ENCODE measurements around the gene TMTC1. TPM values are rescaled to one million over a fixed set of nuclear protein-coding genes. Genes with fewer than 3 reads are reported as not detected.
"Not testable (repeated sequence)": the region's sequence is repeated elsewhere in the genome, so short reads cannot be mapped to it uniquely, and the experiment has no call there.

The TMTC1 gene
- total RNA-seq, 1 donor from 2014 or later = 16.1 TPM

GRCh38 chr12:29818916-29819623, 35.3 kb upstream of the TMTC1 start:
- no peaks in the 10 kb centered on the region for H3F3A ChIP-seq (ENCODE audit: low read depth)
- Mint-ChIP-seq H3K27ac (no peak overlapping the region), H3K4me1 (peaks cover 9% of the 10 kb centered on the region), H3K9me3 (peaks cover 5% of the 10 kb centered on the region), H3K4me3 (no peak overlapping the region), H3K27me3 (ENCODE audit: insufficient read depth, low read depth) (no peaks in the 10 kb centered on the region), H3K36me3 (no peaks in the 10 kb centered on the region)
- H2AFZ ChIP-seq (replicated peaks) = no peak overlapping the region
- peaks cover 14% of the 10 kb centered on the region for H3K4me1 ChIP-seq
- H3K9me3 ChIP-seq (ENCODE audit: low read depth) = no peaks in the 10 kb centered on the region
- no peak overlapping the region for H3K4me3 ChIP-seq
- H3K36me3 ChIP-seq = no peaks in the 10 kb centered on the region
- DNase-seq (ENCODE audit: low spot score) = no peak
- TF ChIP-seq EZH2phosphoT487 (IDR thresholded peaks at IDR 0.05) = no peak
- no peak for TF ChIP-seq EZH2 (IDR thresholded peaks at IDR 0.05)
- TF ChIP-seq CTCF (IDR thresholded peaks at IDR 0.05) = no peak
- no peak overlapping the region for H3K9ac ChIP-seq
- H3K27me3 ChIP-seq = no peaks in the 10 kb centered on the region
- H3K79me2 ChIP-seq (ENCODE audit: low read depth) = no peaks in the 10 kb centered on the region
- peak overlapping the region; percentile 38 for H3K4me2 ChIP-seq
- no peak overlapping the region for H3K27ac ChIP-seq
- H4K20me1 ChIP-seq (ENCODE audit: low read depth) = no peaks in the 10 kb centered on the region

GRCh38 chr12:29816874-29817725, 33.4 kb upstream of the TMTC1 start:
- Histone ChIP-seq H3K27me3 (no peaks in the 10 kb centered on the region), H3K9ac (no peak overlapping the region), H3K4me3 (no peak overlapping the region), H3K4me1 (peaks cover 14% of the 10 kb centered on the region), H2AFZ (replicated peaks) (peak overlapping the region; percentile 76), H3K4me2 (no peak overlapping the region), H3K27ac (no peak overlapping the region), H3K79me2 (ENCODE audit: low read depth) (no peaks in the 10 kb centered on the region), H3F3A (ENCODE audit: low read depth) (no peaks in the 10 kb centered on the region), H3K36me3 (no peaks in the 10 kb centered on the region), H3K9me3 (ENCODE audit: low read depth) (no peaks in the 10 kb centered on the region), H4K20me1 (ENCODE audit: low read depth) (no peaks in the 10 kb centered on the region)
- Mint-ChIP-seq H3K27me3 (ENCODE audit: insufficient read depth, low read depth) (no peaks in the 10 kb centered on the region), H3K36me3 (no peaks in the 10 kb centered on the region), H3K9me3 (peaks cover 9% of the 10 kb centered on the region), H3K27ac (no peak overlapping the region), H3K4me3 (no peak overlapping the region), H3K4me1 (peaks cover 9% of the 10 kb centered on the region)
- no peak for TF ChIP-seq CTCF (IDR thresholded peaks at IDR 0.05)
- TF ChIP-seq EZH2phosphoT487 (IDR thresholded peaks at IDR 0.05) = no peak
- no peak for TF ChIP-seq EZH2 (IDR thresholded peaks at IDR 0.05)
- no peak for DNase-seq (ENCODE audit: low spot score)

- not testable (repeated sequence) for H3K4me3 Mint-ChIP-seq
Measured at GRCh38 chr12:29809616-29810361, 26.0 kb upstream of the TMTC1 start.

More at GRCh38 chr12:29809616-29810361, 26.0 kb upstream of the TMTC1 start:
- not testable (repeated sequence) for H3K27ac Mint-ChIP-seq; DNase-seq (ENCODE audit: low spot score); H3K27me3 ChIP-seq; H3K27me3 Mint-ChIP-seq (ENCODE audit: insufficient read depth, low read depth); H3K36me3 Mint-ChIP-seq; H3K4me1 Mint-ChIP-seq; H3K36me3 ChIP-seq; H3K9me3 ChIP-seq (ENCODE audit: low read depth); H4K20me1 ChIP-seq (ENCODE audit: low read depth); H2AFZ ChIP-seq (replicated peaks); H3K27ac ChIP-seq; H3F3A ChIP-seq (ENCODE audit: low read depth); H3K4me1 ChIP-seq; H3K4me3 ChIP-seq; H3K4me2 ChIP-seq; H3K79me2 ChIP-seq (ENCODE audit: low read depth); H3K9ac ChIP-seq
- peaks cover 15% of the 10 kb centered on the region for H3K9me3 Mint-ChIP-seq
